Esophagus muscularis mucosa (tissue), 4 donors: Measurements from ENCODE around the gene FGF19. TPM values are rescaled to one million over a fixed set of nuclear protein-coding genes. Genes with fewer than 3 reads are reported as not detected.

ENCODE experiments used
- DNase-seq: peaks from one replicate; pipeline ENCODE4 v3.0.0-alpha.2; 2017; ENCODE audit errors: extremely low spot score
- H3K27ac ChIP-seq, 4 donors: fragments of 200-600 bp; sonication (generic); replicated peaks in 1 of 4; 1 replicate in 3 of 4; 2 replicates in 1 of 4; pipeline ENCODE4 v1.5.1; 2016 to 2019; ENCODE audit warnings: mild to moderate bottlenecking in 1 of 4
- H3K27me3 ChIP-seq, 4 donors: fragments of 200-600 bp; sonication (generic); one replicate each; pipeline versions ENCODE4 v1.5.1 to v1.6.0; 2016 to 2019
- H3K36me3 ChIP-seq, 4 donors: fragments of 200-600 bp; sonication (generic); one replicate each; pipeline ENCODE4 v1.5.1; 2016 to 2019
- H3K4me1 ChIP-seq, 4 donors: fragments of 200-600 bp; sonication (generic); one replicate each; pipeline ENCODE4 v1.5.1; 2016 to 2019
- H3K4me3 ChIP-seq, 4 donors: fragments of 200-600 bp; sonication (generic); 1 replicate in 2 of 4; 2 replicates in 2 of 4; pipeline ENCODE4 v1.5.1; 2016 to 2019; ENCODE audit warnings: mild to moderate bottlenecking in 4 of 4, moderate library complexity in 1 of 4
- H3K9me3 ChIP-seq, 4 donors: fragments of 200-600 bp; sonication (generic); 1 replicate in 3 of 4; 2 replicates in 1 of 4; pipeline ENCODE4 v1.5.1; 2016 to 2019
- CTCF ChIP-seq, 3 experiments: fragments of 200-600 bp in 2 of 3; fragments of 450-650 bp in 1 of 3; sonication (generic) in 2 of 3; IDR thresholded peaks; one replicate each; pipeline ENCODE4 v1.5.1; 2017 to 2019; ENCODE audit warnings: antibody characterized with exemption in 3 of 3, mild to moderate bottlenecking in 2 of 3, moderate library complexity in 1 of 3
- EP300 ChIP-seq: sonication (generic); formaldehyde crosslinking; IDR thresholded peaks from one replicate; pipeline ENCODE4 v1.6.1; 2017; ENCODE audit warnings: antibody characterized with exemption
- POLR2A ChIP-seq: fragments of 450-650 bp; IDR thresholded peaks from one replicate; pipeline ENCODE4 v1.6.1; 2017; ENCODE audit warnings: antibody characterized with exemption, moderate library complexity, mild to moderate bottlenecking, low read depth
- POLR2AphosphoS5 ChIP-seq, 2 donors: sonication (generic); formaldehyde crosslinking; IDR thresholded peaks; one replicate each; pipeline ENCODE4 v1.6.1; 2017; ENCODE audit warnings: antibody characterized with exemption in 2 of 2
- WGBS: methylation state at CpG from one replicate; pipeline ENCODE4 v1.1.5; 2018; 5-methylcytosine and 5-hydroxymethylcytosine counted together
- intact Hi-C: fragments of 100-400 bp; cut with DNase I; formaldehyde crosslinking; loops from one replicate; pipeline ENCODE4 v1.15.1; 2023
- total RNA-seq, 4 donors: library from RNA; depleted of rRNA; stranded (reverse); fragments of >200 nt; gene quantifications; one replicate each; pipeline versions ENCODE4 v1.1.0 to v1.2.1, GENCODE V29; 2016

FGF19 gene
- total RNA-seq, 4 donors from 2014 or later = not detected

GRCh38 chr11:69658626-69659450 is 45.0 kb downstream of the FGF19 start:
- DNase-seq = no peak

GRCh38 chr11:69657911-69658625 is 45.8 kb downstream of the FGF19 start:
- no peak for DNase-seq

More at GRCh38 chr11:69658626-69659450, 45.0 kb downstream of the FGF19 start:
- Histone ChIP-seq H3K36me3 (peaks cover 9 to 40% (median 26%) of the 10 kb centered on the region in 4 donors), H3K4me1 (peaks cover 0 to 6% (median 0%) of the 10 kb centered on the region in 4 donors), H3K4me3 (no peak overlapping the region), H3K27ac (no peak overlapping the region), H3K9me3 (no peaks in the 10 kb centered on the region), H3K27me3 (no peaks in the 10 kb centered on the region)
- TF ChIP-seq EP300 = no peak
- TF ChIP-seq POLR2AphosphoS5 (IDR thresholded peaks at IDR 0.05) = no peak
- TF ChIP-seq CTCF (IDR thresholded peaks at IDR 0.05) = no peak
- TF ChIP-seq POLR2A = no peak
- WGBS = 72% methylated on average over 17 of the region's 18 CpGs
- intact Hi-C loops = no loop called here

GRCh38 chr11:69657456-69657910 is 46.3 kb downstream of the FGF19 start:
- H3K36me3 ChIP-seq = peaks cover 16 to 40% (median 28%) of the 10 kb centered on the region in 4 donors
- H3K4me3 ChIP-seq = no peak overlapping the region
- no peak for DNase-seq
- no peak overlapping the region for H3K27ac ChIP-seq
- H3K27me3 ChIP-seq = no peaks in the 10 kb centered on the region
- 87% methylated on average over 14 of the region's 14 CpGs for WGBS
- TF ChIP-seq POLR2AphosphoS5 (IDR thresholded peaks at IDR 0.05) (no peak), CTCF (IDR thresholded peaks at IDR 0.05) (no peak), POLR2A (no peak), EP300 (no peak)
- H3K9me3 ChIP-seq = no peaks in the 10 kb centered on the region
- H3K4me1 ChIP-seq = peaks cover 0 to 6% (median 0%) of the 10 kb centered on the region in 4 donors
- intact Hi-C loops = no loop called here

More at GRCh38 chr11:69657911-69658625, 45.8 kb downstream of the FGF19 start:
- intact Hi-C loops = no loop called here
- H3K9me3 ChIP-seq = no peaks in the 10 kb centered on the region
- 63% methylated on average over 26 of the region's 27 CpGs for WGBS
- H3K27me3 ChIP-seq = no peaks in the 10 kb centered on the region
- no peak overlapping the region for H3K27ac ChIP-seq
- TF ChIP-seq CTCF (IDR thresholded peaks at IDR 0.05) (no peak), EP300 (no peak)
- H3K4me3 ChIP-seq = no peak overlapping the region
- peaks cover 0 to 6% (median 0%) of the 10 kb centered on the region in 4 donors for H3K4me1 ChIP-seq
- H3K36me3 ChIP-seq = peaks cover 16 to 40% (median 29%) of the 10 kb centered on the region in 4 donors

- Histone ChIP-seq H3K27me3 (no peaks in the 10 kb centered on the region), H3K4me3 (no peak overlapping the region), H3K4me1 (peaks cover 0 to 6% (median 0%) of the 10 kb centered on the region in 4 donors), H3K36me3 (peaks cover 20 to 42% (median 34%) of the 10 kb centered on the region in 4 donors), H3K27ac (no peak overlapping the region), H3K9me3 (no peaks in the 10 kb centered on the region)
- WGBS = 83% methylated on average over 20 of the region's 20 CpGs
- no peak for DNase-seq
- no peak for TF ChIP-seq POLR2A
- intact Hi-C loops = no loop called here
These were observed 47.0 kb downstream of the FGF19 start for GRCh38 chr11:69656536-69657455.
